ENCODE results near the gene HORMAD1. TPM values are rescaled to one million over a fixed set of nuclear protein-coding genes. Genes with fewer than 3 reads are reported as not detected.
"Not testable (repeated sequence)": the region's sequence is repeated elsewhere in the genome, so short reads cannot be mapped to it uniquely, and the experiment has no call there.

Gene HORMAD1
- total RNA-seq, 1 donor from 2014 or later, result 1.2 TPM

- Histone ChIP-seq H3K4me1 (peaks cover 5% of the 10 kb centered on the region), H3K9me3 (no peaks in the 10 kb centered on the region), H3K36me3 (peaks cover 0 to 19% of the 10 kb centered on the region in 2 donors), H3K27me3 (no peaks in the 10 kb centered on the region), H3K27ac (no peak overlapping the region), H3K4me3 (no peak overlapping the region)
- no peak for TF ChIP-seq POLR2AphosphoS5 (IDR thresholded peaks at IDR 0.05; ENCODE audit: insufficient read depth in 1 of 2, low read depth in 1 of 2)
- no peak for TF ChIP-seq POLR2A (IDR thresholded peaks at IDR 0.05)
- no peak for TF ChIP-seq CTCF (IDR thresholded peaks at IDR 0.05)
- intact Hi-C loops (cut with DNase I), result no loop called here
- DNase-seq (ENCODE audit: extremely low spot score in 2 of 2), result no peak
Observed at GRCh38 chr1:150663321-150663720, 57.4 kb downstream of the HORMAD1 start.

GRCh38 chr1:150662811-150663210, 57.9 kb downstream of the HORMAD1 start:
- no peak for TF ChIP-seq CTCF (IDR thresholded peaks at IDR 0.05)
- no peak for TF ChIP-seq POLR2AphosphoS5 (IDR thresholded peaks at IDR 0.05; ENCODE audit: insufficient read depth in 1 of 2, low read depth in 1 of 2)
- TF ChIP-seq POLR2A (IDR thresholded peaks at IDR 0.05), result no peak
- no peak overlapping the region for H3K27ac ChIP-seq
- intact Hi-C loops (cut with DNase I), result no loop called here
- H3K27me3 ChIP-seq, result no peaks in the 10 kb centered on the region
- no peak for DNase-seq (ENCODE audit: extremely low spot score in 2 of 2)
- H3K9me3 ChIP-seq, result no peaks in the 10 kb centered on the region
- H3K4me1 ChIP-seq, result peaks cover 1% of the 10 kb centered on the region
- peaks cover 0 to 19% of the 10 kb centered on the region in 2 donors for H3K36me3 ChIP-seq
- no peak overlapping the region for H3K4me3 ChIP-seq

- intact Hi-C loops (cut with DNase I), result no loop called here
- Histone ChIP-seq H3K36me3 (peaks cover 0 to 19% of the 10 kb centered on the region in 2 donors), H3K27me3 (no peaks in the 10 kb centered on the region), H3K4me3 (no peak overlapping the region), H3K4me1 (no peaks in the 10 kb centered on the region), H3K9me3 (no peaks in the 10 kb centered on the region), H3K27ac (no peak overlapping the region)
- TF ChIP-seq POLR2AphosphoS5 (IDR thresholded peaks at IDR 0.05; ENCODE audit: insufficient read depth in 1 of 2, low read depth in 1 of 2) (no peak), CTCF (IDR thresholded peaks at IDR 0.05) (no peak), POLR2A (IDR thresholded peaks at IDR 0.05) (no peak)
- no peak for DNase-seq (ENCODE audit: extremely low spot score in 2 of 2)
Observed at GRCh38 chr1:150661156-150661555, 59.5 kb downstream of the HORMAD1 start.

GRCh38 chr1:150660584-150660983, 60.1 kb downstream of the HORMAD1 start:
- Histone ChIP-seq H3K27ac (no peak overlapping the region), H3K9me3 (no peaks in the 10 kb centered on the region), H3K36me3 (peaks cover 0 to 19% of the 10 kb centered on the region in 2 donors), H3K27me3 (no peaks in the 10 kb centered on the region), H3K4me3 (no peak overlapping the region), H3K4me1 (no peaks in the 10 kb centered on the region)
- TF ChIP-seq CTCF (IDR thresholded peaks at IDR 0.05) (no peak), POLR2AphosphoS5 (IDR thresholded peaks at IDR 0.05; ENCODE audit: insufficient read depth in 1 of 2, low read depth in 1 of 2) (no peak), POLR2A (IDR thresholded peaks at IDR 0.05) (no peak)
- intact Hi-C loops (cut with DNase I), result no loop called here
- no peak for DNase-seq (ENCODE audit: extremely low spot score in 2 of 2)

- H3K4me1 ChIP-seq; H3K27ac ChIP-seq; DNase-seq (ENCODE audit: extremely low spot score in 2 of 2); H3K4me3 ChIP-seq; intact Hi-C loops (cut with DNase I); H3K27me3 ChIP-seq; H3K9me3 ChIP-seq: not testable (repeated sequence)
- H3K36me3 ChIP-seq, result peaks cover 0 to 19% of the 10 kb centered on the region in 2 donors
Observed at GRCh38 chr1:150657064-150657463, 63.6 kb downstream of the HORMAD1 start.

- H3K36me3 ChIP-seq; H3K9me3 ChIP-seq; H3K27ac ChIP-seq; DNase-seq (ENCODE audit: extremely low spot score in 2 of 2); intact Hi-C loops (cut with DNase I); H3K4me1 ChIP-seq; H3K4me3 ChIP-seq; H3K27me3 ChIP-seq: not testable (repeated sequence)
Observed at GRCh38 chr1:150654635-150655034, 66.1 kb downstream of the HORMAD1 start.

Measured in vagina (tissue), 2 donors.